OCI-LY1 (cell line): ENCODE data around the gene SATB1.

Source experiments
- H2AFZ ChIP-seq: fragments of 200-600 bp; sonication (generic), shearing (Covaris generic); 2 replicates; pipeline ENCODE4 v1.6.0; 2014; ENCODE audit warnings: antibody characterized with exemption, mild to moderate bottlenecking, low read length
- H3F3A ChIP-seq: fragments of 200-600 bp; sonication (generic), shearing (Covaris generic); 2 replicates; pipeline ENCODE4 v1.6.0; 2014; ENCODE audit warnings: mild to moderate bottlenecking, antibody characterized with exemption, low read length, moderate library complexity; ENCODE audit not compliant: insufficient read depth
- H3K27ac ChIP-seq: fragments of 200-600 bp; sonication (generic); 2 replicates; pipeline ENCODE4 v1.5.1; 2014; ENCODE audit warnings: low read length, mixed run types, mild to moderate bottlenecking, low read depth; ENCODE audit not compliant: poor library complexity, severe bottlenecking
- H3K27me3 ChIP-seq: fragments of 200-600 bp; sonication (generic); 2 replicates; pipeline ENCODE4 v1.6.0; 2014; ENCODE audit warnings: antibody characterized with exemption, mild to moderate bottlenecking, low read length, moderate library complexity; ENCODE audit not compliant: insufficient read depth
- H3K36me3 ChIP-seq: fragments of 200-600 bp; sonication (generic); 2 replicates; pipeline ENCODE4 v1.6.1; 2014; ENCODE audit warnings: mild to moderate bottlenecking, antibody characterized with exemption, low read length, moderate library complexity, mixed read lengths; ENCODE audit not compliant: insufficient read depth
- H3K4me1 ChIP-seq: fragments of 200-600 bp; sonication (generic); 2 replicates; pipeline ENCODE4 v1.5.1; 2014; ENCODE audit warnings: mild to moderate bottlenecking, low read length, moderate library complexity; ENCODE audit not compliant: insufficient read depth, severe bottlenecking
- H3K4me2 ChIP-seq: fragments of 200-600 bp; sonication (generic), shearing (Covaris generic); 2 replicates; pipeline ENCODE4 v1.6.1; 2014; ENCODE audit warnings: low read length
- H3K4me3 ChIP-seq: fragments of 200-600 bp; sonication (generic); 2 replicates; pipeline ENCODE4 v1.5.1; 2014; ENCODE audit warnings: low read length, low read depth, mild to moderate bottlenecking, mixed read lengths; ENCODE audit not compliant: poor library complexity, severe bottlenecking
- H3K79me2 ChIP-seq: fragments of 200-600 bp; shearing (Covaris generic); 2 replicates; pipeline ENCODE4 v1.6.1; 2016; ENCODE audit warnings: mixed run types, low read length, mixed read lengths; ENCODE audit not compliant: insufficient read depth
- H3K9ac ChIP-seq: fragments of 200-600 bp; sonication (generic), shearing (Covaris generic); 2 replicates; pipeline ENCODE4 v1.6.1; 2014; ENCODE audit warnings: mild to moderate bottlenecking, low read length, mixed read lengths
- H3K9me2 ChIP-seq: fragments of 200-600 bp; sonication (generic), shearing (Covaris generic); 2 replicates; pipeline ENCODE4 v1.6.1; 2014; ENCODE audit warnings: low read depth, mild to moderate bottlenecking, low read length, mixed read lengths
- H3K9me3 ChIP-seq: fragments of 200-600 bp; shearing (Covaris generic); 2 replicates; pipeline ENCODE4 v1.6.1; 2014; ENCODE audit warnings: low read length, mixed read lengths
- H4K20me1 ChIP-seq: fragments of 200-600 bp; sonication (generic), shearing (Covaris generic); 2 replicates; pipeline ENCODE4 v1.6.0; 2016; ENCODE audit warnings: mild to moderate bottlenecking, low read length; ENCODE audit not compliant: insufficient read depth
- CTCF ChIP-seq: fragments of 200-600 bp; sonication (generic), shearing (Covaris generic); IDR thresholded peaks from 2 replicates; pipeline ENCODE4 v1.5.1; 2017; ENCODE audit warnings: mild to moderate bottlenecking, antibody characterized with exemption, low read length, moderate library complexity, mixed read lengths
- EZH2 ChIP-seq: fragments of 200-600 bp; sonication (generic), shearing (Covaris generic); IDR thresholded peaks from 2 replicates; pipeline ENCODE4 v1.8.0; 2017; ENCODE audit warnings: borderline replicate concordance, mixed run types, mild to moderate bottlenecking, antibody characterized with exemption, low read length, moderate library complexity, mixed read lengths

SATB1 gene

GRCh38 chr3:18354701-18355100 lies 70.4 kb downstream of the SATB1 start:
- Histone ChIP-seq H3K79me2 (no peaks in the 10 kb centered on the region), H3K27ac (no peak overlapping the region), H3K36me3 (no peaks in the 10 kb centered on the region), H3K9ac (no peak overlapping the region), H2AFZ (no peak overlapping the region), H3K9me2 (no peaks in the 10 kb centered on the region), H3K4me2 (no peak overlapping the region), H3K4me3 (no peak overlapping the region), H3K4me1 (no peaks in the 10 kb centered on the region), H3K27me3 (no peaks in the 10 kb centered on the region), H3K9me3 (no peaks in the 10 kb centered on the region), H4K20me1 (no peaks in the 10 kb centered on the region), H3F3A (no peaks in the 10 kb centered on the region)
- TF ChIP-seq EZH2 (no peak), CTCF (no peak)

- TF ChIP-seq EZH2: no peak
- TF ChIP-seq CTCF: no peak
- no peak overlapping the region for H3K4me3 ChIP-seq
- H3F3A ChIP-seq: no peaks in the 10 kb centered on the region
- no peaks in the 10 kb centered on the region for H3K9me2 ChIP-seq
- H3K36me3 ChIP-seq: peaks cover 4% of the 10 kb centered on the region; the same call in 1 of the 2 replicates
- no peaks in the 10 kb centered on the region for H3K27me3 ChIP-seq
- H3K79me2 ChIP-seq: no peaks in the 10 kb centered on the region
- no peak overlapping the region for H3K9ac ChIP-seq
- no peak overlapping the region for H3K27ac ChIP-seq
- no peaks in the 10 kb centered on the region for H4K20me1 ChIP-seq
- H3K4me1 ChIP-seq: no peaks in the 10 kb centered on the region
- no peaks in the 10 kb centered on the region for H3K9me3 ChIP-seq
- H2AFZ ChIP-seq: no peak overlapping the region
- no peak overlapping the region for H3K4me2 ChIP-seq
These were observed 73.1 kb downstream of the SATB1 start for GRCh38 chr3:18351823-18352744.

- Histone ChIP-seq H3K9ac (no peak overlapping the region), H3K9me3 (no peaks in the 10 kb centered on the region), H3K36me3 (peaks cover 4% of the 10 kb centered on the region; the same call in 1 of the 2 replicates), H3K9me2 (no peaks in the 10 kb centered on the region), H3K79me2 (no peaks in the 10 kb centered on the region), H3F3A (no peaks in the 10 kb centered on the region), H4K20me1 (no peaks in the 10 kb centered on the region), H3K4me1 (no peaks in the 10 kb centered on the region), H3K27ac (no peak overlapping the region), H3K27me3 (no peaks in the 10 kb centered on the region), H3K4me2 (no peak overlapping the region), H3K4me3 (no peak overlapping the region), H2AFZ (no peak overlapping the region)
- TF ChIP-seq EZH2: no peak
- TF ChIP-seq CTCF: no peak
These were observed 74.0 kb downstream of the SATB1 start for GRCh38 chr3:18351069-18351628.
